ENCODE results near the gene SCEL.

The SCEL gene

GRCh38 chr13:77522444-77522843, 13.1 kb upstream of the SCEL start:
- no peak for DNase-seq (ENCODE audit: low spot score)

GRCh38 chr13:77523386-77523785, 12.1 kb upstream of the SCEL start:
- no peak for DNase-seq (ENCODE audit: low spot score)
- no peak for TF ChIP-seq CTCF (IDR thresholded peaks at IDR 0.05; ENCODE audit: extremely low read depth, missing control alignments)

More at GRCh38 chr13:77522444-77522843, 13.1 kb upstream of the SCEL start:
- no peak for TF ChIP-seq CTCF (IDR thresholded peaks at IDR 0.05; ENCODE audit: extremely low read depth, missing control alignments)

- DNase-seq (ENCODE audit: low spot score) = no peak
- no peak for TF ChIP-seq CTCF (IDR thresholded peaks at IDR 0.05; ENCODE audit: extremely low read depth, missing control alignments)
Observed at GRCh38 chr13:77523834-77524728, 11.4 kb upstream of the SCEL start.

- TF ChIP-seq CTCF (IDR thresholded peaks at IDR 0.05; ENCODE audit: extremely low read depth, missing control alignments) = no peak
- DNase-seq (ENCODE audit: low spot score) = no peak
Observed at GRCh38 chr13:77528414-77528813, 7.1 kb upstream of the SCEL start.

GRCh38 chr13:77528834-77529500, 6.5 kb upstream of the SCEL start:
- no peak for TF ChIP-seq CTCF (IDR thresholded peaks at IDR 0.05; ENCODE audit: extremely low read depth, missing control alignments)

GRCh38 chr13:77529501-77529840, 6.0 kb upstream of the SCEL start:
- no peak for TF ChIP-seq CTCF (IDR thresholded peaks at IDR 0.05; ENCODE audit: extremely low read depth, missing control alignments)
- no peak for DNase-seq (ENCODE audit: low spot score)

More at GRCh38 chr13:77528834-77529500, 6.5 kb upstream of the SCEL start:
- DNase-seq (ENCODE audit: low spot score) = peak; percentile 25

- no peak for DNase-seq (ENCODE audit: low spot score)
- no peak for TF ChIP-seq CTCF (IDR thresholded peaks at IDR 0.05; ENCODE audit: extremely low read depth, missing control alignments)
Observed at GRCh38 chr13:77530875-77531274, 4.6 kb upstream of the SCEL start.

Measured in GM20000 (cell line).